ENCODE measurements around the gene UBFD1. TPM values are rescaled to one million over a fixed set of nuclear protein-coding genes. Genes with fewer than 3 reads are reported as not detected.
"Not testable (repeated sequence)": the region's sequence is repeated elsewhere in the genome, so short reads cannot be mapped to it uniquely, and the experiment has no call there.

Gene UBFD1
- total RNA-seq, 3 donors from 2014 or later, result 59.0 to 90.6 (median 65.2) TPM

- no peak overlapping the region for H3K27ac ChIP-seq
Measured at GRCh38 chr16:23579371-23579770, 21.8 kb downstream of the UBFD1 start.

GRCh38 chr16:23580391-23580790 is 22.9 kb downstream of the UBFD1 start:
- no peaks in the 10 kb centered on the region for H3K9me3 ChIP-seq
- H3K36me3 ChIP-seq, result peaks cover 8% of the 10 kb centered on the region
- TF ChIP-seq POLR2A (IDR thresholded peaks at IDR 0.05), result no peak
- TF ChIP-seq POLR2AphosphoS5 (IDR thresholded peaks at IDR 0.05), result no peak
- no peak overlapping the region for H3K4me3 ChIP-seq
- H3K27ac ChIP-seq, result no peak overlapping the region
- H3K4me1 ChIP-seq, result no peaks in the 10 kb centered on the region
- no peak for DNase-seq (ENCODE audit: low spot score in 2 of 2)
- no peaks in the 10 kb centered on the region for H3K27me3 ChIP-seq
- intact Hi-C loops (cut with DNase I; ENCODE audit: low total_unique reads), result no loop called here

More at GRCh38 chr16:23579371-23579770, 21.8 kb downstream of the UBFD1 start:
- intact Hi-C loops (cut with DNase I; ENCODE audit: low total_unique reads), result no loop called here
- Histone ChIP-seq H3K27me3 (no peaks in the 10 kb centered on the region), H3K36me3 (peaks cover under 1% of the 10 kb centered on the region), H3K4me1 (no peaks in the 10 kb centered on the region), H3K4me3 (no peak overlapping the region), H3K9me3 (no peaks in the 10 kb centered on the region)
- no peak for TF ChIP-seq POLR2AphosphoS5 (IDR thresholded peaks at IDR 0.05)
- no peak for DNase-seq (ENCODE audit: low spot score in 2 of 2)

- intact Hi-C loops (cut with DNase I; ENCODE audit: low total_unique reads), result no loop called here
- no peak for DNase-seq (ENCODE audit: low spot score in 2 of 2)
- H3K9me3 ChIP-seq, result no peaks in the 10 kb centered on the region
- no peak overlapping the region for H3K4me3 ChIP-seq
- H3K27me3 ChIP-seq, result no peaks in the 10 kb centered on the region
- TF ChIP-seq POLR2A (IDR thresholded peaks at IDR 0.05) (no peak), CTCF (IDR thresholded peaks at IDR 0.05) (no peak), POLR2AphosphoS5 (IDR thresholded peaks at IDR 0.05) (no peak)
- H3K4me1 ChIP-seq, result no peaks in the 10 kb centered on the region
- H3K27ac ChIP-seq, result no peak overlapping the region
- peaks cover 8% of the 10 kb centered on the region for H3K36me3 ChIP-seq
Measured at GRCh38 chr16:23581764-23582163, 24.2 kb downstream of the UBFD1 start.

- H3K36me3 ChIP-seq; intact Hi-C loops (cut with DNase I; ENCODE audit: low total_unique reads); H3K4me1 ChIP-seq; H3K4me3 ChIP-seq; H3K9me3 ChIP-seq; DNase-seq (ENCODE audit: low spot score in 2 of 2); H3K27me3 ChIP-seq; H3K27ac ChIP-seq: not testable (repeated sequence)
Measured at GRCh38 chr16:23583271-23583670, 25.7 kb downstream of the UBFD1 start.

- intact Hi-C loops (cut with DNase I; ENCODE audit: low total_unique reads), result no loop called here
- H3K4me3 ChIP-seq, result no peak overlapping the region
- H3K36me3 ChIP-seq, result peaks cover 8% of the 10 kb centered on the region
- H3K27ac ChIP-seq, result no peak overlapping the region
- H3K4me1 ChIP-seq, result no peaks in the 10 kb centered on the region
- H3K9me3 ChIP-seq, result no peaks in the 10 kb centered on the region
- no peak for DNase-seq (ENCODE audit: low spot score in 2 of 2)
- no peaks in the 10 kb centered on the region for H3K27me3 ChIP-seq
- TF ChIP-seq POLR2A (IDR thresholded peaks at IDR 0.05) (no peak), POLR2AphosphoS5 (IDR thresholded peaks at IDR 0.05) (no peak), CTCF (IDR thresholded peaks at IDR 0.05) (no peak)
Measured at GRCh38 chr16:23584186-23585076, 26.9 kb downstream of the UBFD1 start.

- Histone ChIP-seq H3K9me3 (no peaks in the 10 kb centered on the region), H3K27ac (no peak overlapping the region), H3K4me3 (no peak overlapping the region), H3K27me3 (no peaks in the 10 kb centered on the region), H3K4me1 (no peaks in the 10 kb centered on the region), H3K36me3 (peaks cover 8% of the 10 kb centered on the region)
- DNase-seq (ENCODE audit: low spot score in 2 of 2), result no peak
- no peak for TF ChIP-seq CTCF (IDR thresholded peaks at IDR 0.05)
- intact Hi-C loops (cut with DNase I; ENCODE audit: low total_unique reads), result no loop called here
Measured at GRCh38 chr16:23587726-23588125, 30.2 kb downstream of the UBFD1 start.
